BJ (cell line): Measurements from ENCODE around the gene PRG3. TPM values are rescaled to one million over a fixed set of nuclear protein-coding genes. Genes with fewer than 3 reads are reported as not detected.

ENCODE experiments used
- CTCF ChIA-PET: fragments of 350-600 bp; formaldehyde crosslinking; extraction: SDS; loops from one replicate; lab custom pipeline; 2021; ENCODE audit warnings: antibody characterized with exemption, inconsistent platforms; lab: Yijun Ruan, JAX
- POLR2A ChIA-PET: fragments of 300-600 bp; sonication (Branson Sonifier 250); formaldehyde crosslinking; extraction: SDS; loops from one replicate; lab custom pipeline; 2021; ENCODE audit warnings: antibody characterized with exemption; lab: Charles Lee
- DNase-seq: peaks from one replicate; pipeline ENCODE4 v3.0.0-alpha.2; 2011; ENCODE audit warnings: low read depth
- H3K27me3 ChIP-seq: 2 replicates; pipeline ENCODE4 v1.6.0; 2011; ENCODE audit warnings: low read length; ENCODE audit not compliant: control insufficient read depth, insufficient read depth
- H3K36me3 ChIP-seq: 2 replicates; pipeline ENCODE4 v1.5.1; 2011; ENCODE audit warnings: low read length; ENCODE audit not compliant: control insufficient read depth, insufficient read depth
- H3K4me3 ChIP-seq: 2 replicates; pipeline ENCODE4 v1.5.1; 2011; ENCODE audit warnings: low read depth, mild to moderate bottlenecking, control low read depth, low read length
- CTCF ChIP-seq: IDR thresholded peaks from 2 replicates; pipeline ENCODE4 v1.5.1; 2011; ENCODE audit warnings: low read depth, mild to moderate bottlenecking, control low read depth, inconsistent platforms, low read length, moderate library complexity; ENCODE audit not compliant: insufficient read depth
- polyA plus RNA-seq: library from polyadenylated mRNA; depleted of rRNA; stranded (reverse); fragments of >200 nt; gene quantifications from 2 replicates; pipeline ENCODE4 v1.2.3, GENCODE V29; 2011

Gene PRG3
- polyA plus RNA-seq, 1 experiment = not detected

- POLR2A ChIA-PET = no interaction called here
- no peak for DNase-seq
- no peak for TF ChIP-seq CTCF
- CTCF ChIA-PET = interaction anchor here (1.2 to 3.0 kb wide), 10 partner anchors 11 to 202 kb away, joined by 3 to 30 read pairs (median 6); partner anchors contain the start of gene TNKS1BP1
- Histone ChIP-seq H3K4me3 (no peak overlapping the region), H3K27me3 (no peaks in the 10 kb centered on the region; the same call in 1 of the 2 replicates), H3K36me3 (no peaks in the 10 kb centered on the region)
These were observed 36.1 kb downstream of the PRG3 start for GRCh38 chr11:57344826-57345225.

GRCh38 chr11:57343825-57344224 lies 37.1 kb downstream of the PRG3 start:
- Histone ChIP-seq H3K4me3 (no peak overlapping the region), H3K36me3 (no peaks in the 10 kb centered on the region), H3K27me3 (no peaks in the 10 kb centered on the region; the same call in 1 of the 2 replicates)
- no peak for TF ChIP-seq CTCF
- POLR2A ChIA-PET = no interaction called here
- CTCF ChIA-PET = interaction anchor here (2.4 kb wide), 1 partner anchor 114 kb away, joined by 14 read pairs; no protein-coding TSS in a partner anchor
- no peak for DNase-seq

- TF ChIP-seq CTCF = no peak
- H3K27me3 ChIP-seq = no peaks in the 10 kb centered on the region; the same call in 1 of the 2 replicates
- no peak for DNase-seq
- no peak overlapping the region for H3K4me3 ChIP-seq
- CTCF ChIA-PET = no interaction called here
- no peaks in the 10 kb centered on the region for H3K36me3 ChIP-seq
- POLR2A ChIA-PET = interaction anchor here (0.6 kb wide), 1 partner anchor 355 kb away, joined by 3 read pairs; no protein-coding TSS in a partner anchor
These were observed 38.2 kb downstream of the PRG3 start for GRCh38 chr11:57342702-57343101.

GRCh38 chr11:57341250-57341808 lies 39.6 kb downstream of the PRG3 start:
- Histone ChIP-seq H3K4me3 (no peak overlapping the region), H3K36me3 (no peaks in the 10 kb centered on the region), H3K27me3 (no peaks in the 10 kb centered on the region; the same call in 1 of the 2 replicates)
- TF ChIP-seq CTCF = no peak
- ChIA-PET POLR2A (no interaction called here), CTCF (interaction anchor here (0.8 kb wide), 1 partner anchor 117 kb away, joined by 3 read pairs; no protein-coding TSS in a partner anchor)
- no peak for DNase-seq

- H3K27me3 ChIP-seq = no peaks in the 10 kb centered on the region; the same call in 1 of the 2 replicates
- peak; percentile 31; the same call in 1 of the 2 replicates for TF ChIP-seq CTCF
- POLR2A ChIA-PET = no interaction called here
- H3K4me3 ChIP-seq = no peak overlapping the region
- CTCF ChIA-PET = interaction anchor here (0.7 to 2.3 kb wide), 5 partner anchors 85 to 496 kb away, joined by 3 to 8 read pairs (median 3); no protein-coding TSS in a partner anchor
- no peak for DNase-seq
- H3K36me3 ChIP-seq = no peaks in the 10 kb centered on the region
These were observed 40.8 kb downstream of the PRG3 start for GRCh38 chr11:57340039-57340615.
